Spleen (tissue), 11 donors: ENCODE measurements around the gene MMS22L. TPM values are rescaled to one million over a fixed set of nuclear protein-coding genes. Genes with fewer than 3 reads are reported as not detected.
A peak's percentile ranks its signal among the peaks of the same experiment; 100 is the strongest.

ENCODE experiments used
- DNase-seq: peaks from one replicate; pipeline ENCODE4 v3.0.0-alpha.2; 2020
- H3K27ac ChIP-seq, 8 donors: fragments of 200-600 bp; sonication (generic) in 7 of 8; 1 replicate in 4 of 8; 2 replicates in 4 of 8; pipeline versions ENCODE4 v1.5.0 to v1.8.0; 2016 to 2021; ENCODE audit warnings: inconsistent platforms in 4 of 8, mild to moderate bottlenecking in 4 of 8, moderate library complexity in 1 of 8
- H3K27me3 ChIP-seq, 7 donors: fragments of 200-600 bp; sonication (generic) in 6 of 7; replicated peaks in 1 of 7; 1 replicate in 4 of 7; 2 replicates in 3 of 7; pipeline versions ENCODE4 v1.5.0 to v1.8.0; 2016 to 2021; ENCODE audit warnings: inconsistent platforms in 3 of 7, mild to moderate bottlenecking in 1 of 7
- H3K36me3 ChIP-seq, 6 donors: fragments of 200-600 bp; sonication (generic) in 5 of 6; 1 replicate in 4 of 6; 2 replicates in 2 of 6; pipeline versions ENCODE4 v1.5.0 to v1.8.0; 2016 to 2021; ENCODE audit warnings: inconsistent platforms in 2 of 6
- H3K4me1 ChIP-seq, 6 donors: fragments of 200-600 bp; sonication (generic) in 5 of 6; 1 replicate in 3 of 6; 2 replicates in 3 of 6; pipeline versions ENCODE4 v1.5.0 to v1.8.0; 2016 to 2021; ENCODE audit warnings: inconsistent platforms in 3 of 6
- H3K4me3 ChIP-seq, 8 donors: fragments of 200-600 bp; sonication (generic) in 7 of 8; 1 replicate in 4 of 8; 2 replicates in 4 of 8; pipeline versions ENCODE4 v1.5.0 to v1.8.0; 2016 to 2021; ENCODE audit warnings: inconsistent platforms in 4 of 8, mild to moderate bottlenecking in 4 of 8, moderate library complexity in 2 of 8
- H3K9me3 ChIP-seq, 8 donors: fragments of 200-600 bp; sonication (generic) in 7 of 8; 1 replicate in 4 of 8; 2 replicates in 4 of 8; pipeline versions ENCODE4 v1.5.0 to v1.8.0; 2016 to 2021; ENCODE audit warnings: inconsistent platforms in 4 of 8
- CTCF ChIP-seq, 11 experiments: fragments of 200-600 bp in 7 of 11; fragments of 450-650 bp in 4 of 11; sonication (generic) in 4 of 11; IDR thresholded peaks in 8 of 11; conservative IDR thresholded peaks in 3 of 11; 1 replicate in 7 of 11; 2 replicates in 4 of 11; pipeline versions ENCODE4 v1.4.0 to v1.8.0; 2016 to 2021; ENCODE audit warnings: antibody characterized with exemption in 11 of 11, inconsistent platforms in 4 of 11, mild to moderate bottlenecking in 1 of 11
- POLR2A ChIP-seq, 3 donors: fragments of 450-650 bp; IDR thresholded peaks; one replicate each; pipeline ENCODE4 v1.5.1; 2017; ENCODE audit warnings: antibody characterized with exemption in 3 of 3, mild to moderate bottlenecking in 1 of 3
- POLR2AphosphoS5 ChIP-seq, 3 donors: sonication (generic); formaldehyde crosslinking; IDR thresholded peaks; one replicate each; pipeline ENCODE4 v1.5.1; 2017; ENCODE audit warnings: antibody characterized with exemption in 3 of 3
- WGBS, 5 donors: extraction: QIAGEN DNeasy Blood & Tissue Kit in 3 of 5; methylation state at CpG; one replicate each; pipeline versions ENCODE4 v1.1.5 to v1.1.7; 2013 to 2018; 5-methylcytosine and 5-hydroxymethylcytosine counted together
- intact Hi-C: fragments of 100-400 bp; cut with DNase I; formaldehyde crosslinking; loops from one replicate; pipeline ENCODE4 v1.15.0; 2023; ENCODE audit warnings: low total_unique reads
- polyA plus RNA-seq, 3 donors: library from polyadenylated mRNA; stranded (reverse); fragments of 200-250 nt; gene quantifications; one replicate each; pipeline ENCODE4 v1.2.1, GENCODE V29; 2013
- total RNA-seq, 7 donors: library from RNA; depleted of rRNA in 3 of 7; stranded (reverse); fragments of >200 nt in 3 of 7; fragmentation: NEBNext Ultra II Directional in 4 of 7; extraction: Animal tissue kit (Norgen Biotek cat#: 25700) in 4 of 7; gene quantifications; one replicate each; pipeline versions ENCODE4 v1.1.0 to v1.2.1, GENCODE V29; 2016 to 2021
- donor health status: healthy with polysubstance abuse.
- donor health status: DM: no; HTN: no; CAD: no; lungs with moderate emphysema.
- donor health status: DM: no; HTN: no; CAD: no.
- donor health status: Bipolar disorder and iron deficiency.
- donor health status: healthy.
- donor health status: DM: no; HTN: no; CAD: no.
- donor health status: DM: yes; HTN: yes; CAD: no.

The MMS22L gene
- total and polyA plus RNA-seq, 10 donors, result 1.4 to 42.3 (median 12.1) TPM

- TF ChIP-seq POLR2A (IDR thresholded peaks at IDR 0.05), result no peak
- TF ChIP-seq POLR2AphosphoS5 (IDR thresholded peaks at IDR 0.05), result no peak
- TF ChIP-seq CTCF (IDR thresholded peaks at IDR 0.05 in 8 of 11, conservative IDR thresholded peaks at IDR 0.05 in 3 of 11), result no peak
- H3K36me3 ChIP-seq, result no peaks in the 10 kb centered on the region
- peaks cover 0 to 12% (median 8%) of the 10 kb centered on the region in 8 donors for H3K9me3 ChIP-seq
- no peaks in the 10 kb centered on the region for H3K27me3 ChIP-seq
- peak overlapping the region in 1 of 8 donors; percentile 14 for H3K4me3 ChIP-seq
- intact Hi-C loops, result no loop called here
- no peak for DNase-seq
- H3K27ac ChIP-seq, result peak overlapping the region in 4 of 8 donors; percentile 12 to 63 (median 42)
- 11 to 26% (median 21%) methylated on average over 6 of the region's 6 CpGs for WGBS, 5 donors
- peaks cover 0 to 5% (median 0%) of the 10 kb centered on the region in 6 donors for H3K4me1 ChIP-seq
Observed at GRCh38 chr6:97110626-97111025, 172.4 kb downstream of the MMS22L start.

- WGBS, 5 donors, result 26 to 45% (median 33%) methylated on average over 5 of the region's 5 CpGs
- H3K4me3 ChIP-seq, result peak overlapping the region in 1 of 8 donors; percentile 14
- no peaks in the 10 kb centered on the region for H3K36me3 ChIP-seq
- H3K4me1 ChIP-seq, result peaks cover 0 to 5% (median 0%) of the 10 kb centered on the region in 6 donors
- intact Hi-C loops, result no loop called here
- peak overlapping the region in 4 of 8 donors; percentile 12 to 63 (median 42) for H3K27ac ChIP-seq
- H3K9me3 ChIP-seq, result peaks cover 0 to 12% (median 8%) of the 10 kb centered on the region in 8 donors
- H3K27me3 ChIP-seq, result no peaks in the 10 kb centered on the region
- no peak for DNase-seq
- TF ChIP-seq CTCF (IDR thresholded peaks at IDR 0.05 in 8 of 11, conservative IDR thresholded peaks at IDR 0.05 in 3 of 11), result no peak
- no peak for TF ChIP-seq POLR2AphosphoS5 (IDR thresholded peaks at IDR 0.05)
- no peak for TF ChIP-seq POLR2A (IDR thresholded peaks at IDR 0.05)
Observed at GRCh38 chr6:97110149-97110548, 172.9 kb downstream of the MMS22L start.

GRCh38 chr6:97109444-97109843 is 173.6 kb downstream of the MMS22L start:
- H3K4me1 ChIP-seq, result peaks cover 0 to 5% (median 0%) of the 10 kb centered on the region in 6 donors
- no peak overlapping the region for H3K4me3 ChIP-seq
- no peaks in the 10 kb centered on the region for H3K27me3 ChIP-seq
- no peak for DNase-seq
- H3K27ac ChIP-seq, result no peak overlapping the region
- TF ChIP-seq CTCF (IDR thresholded peaks at IDR 0.05 in 8 of 11, conservative IDR thresholded peaks at IDR 0.05 in 3 of 11), result no peak
- no peak for TF ChIP-seq POLR2AphosphoS5 (IDR thresholded peaks at IDR 0.05)
- no peak for TF ChIP-seq POLR2A (IDR thresholded peaks at IDR 0.05)
- H3K36me3 ChIP-seq, result no peaks in the 10 kb centered on the region
- intact Hi-C loops, result no loop called here
- 78 to 88% (median 83%) methylated on average over 4 of the region's 4 CpGs for WGBS, 5 donors
- H3K9me3 ChIP-seq, result peaks cover 0 to 12% (median 8%) of the 10 kb centered on the region in 8 donors

- H3K36me3 ChIP-seq, result no peaks in the 10 kb centered on the region
- no peak overlapping the region for H3K4me3 ChIP-seq
- no peak overlapping the region for H3K27ac ChIP-seq
- peaks cover 0 to 6% (median 0%) of the 10 kb centered on the region in 6 donors for H3K4me1 ChIP-seq
- H3K27me3 ChIP-seq, result no peaks in the 10 kb centered on the region
- intact Hi-C loops, result no loop called here
- TF ChIP-seq CTCF (IDR thresholded peaks at IDR 0.05 in 8 of 11, conservative IDR thresholded peaks at IDR 0.05 in 3 of 11) (no peak), POLR2AphosphoS5 (IDR thresholded peaks at IDR 0.05) (no peak), POLR2A (IDR thresholded peaks at IDR 0.05) (no peak)
- no peak for DNase-seq
- no peaks in the 10 kb centered on the region for H3K9me3 ChIP-seq
- WGBS, 5 donors, result 86 to 96% (median 94%) methylated on average over 1 of the region's 1 CpG
Observed at GRCh38 chr6:97102145-97102790, 180.7 kb downstream of the MMS22L start.
